Measurements from ENCODE around the gene DNAAF5. TPM values are rescaled to one million over a fixed set of nuclear protein-coding genes. Genes with fewer than 3 reads are reported as not detected.

The DNAAF5 gene
- total and polyA plus RNA-seq, 7 experiments from 2014 or later = 4.0 to 25.7 (median 13.4) TPM

GRCh38 chr7:779480-779879 is 53.0 kb downstream of the DNAAF5 start:
- Histone ChIP-seq H3K27me3 (ENCODE audit: control insufficient read depth in 2 of 2, insufficient read depth in 2 of 2, low read length in 2 of 2) (no peaks in the 10 kb centered on the region), H3K27ac (ENCODE audit: low read depth, low read length) (no peak overlapping the region), H3K9me3 (ENCODE audit: control insufficient read depth in 2 of 3, low read length in 3 of 3) (no peaks in the 10 kb centered on the region), H3K4me1 (ENCODE audit: control insufficient read depth in 2 of 2, insufficient read depth in 2 of 2, low read length in 2 of 2) (no peaks in the 10 kb centered on the region), H3K4me3 (ENCODE audit: low read length) (no peak overlapping the region), H3K36me3 (ENCODE audit: control insufficient read depth in 2 of 3, insufficient read depth in 3 of 3, low read length in 3 of 3) (peaks cover 0 to 59% (median 5%) of the 10 kb centered on the region in 3 experiments)
- ChIA-PET CTCF (no interaction called here), POLR2A (interaction anchor here (0.6 kb wide), 1 partner anchor 10 kb away, joined by 4 read pairs; no protein-coding TSS in a partner anchor)
- Mint-ChIP-seq H3K9me3 (no peaks in the 10 kb centered on the region), H3K4me3 (no peak overlapping the region), H3K36me3 (peaks cover 0 to 42% (median 13%) of the 10 kb centered on the region in 5 donors), H3K27ac (no peak overlapping the region), H3K27me3 (no peaks in the 10 kb centered on the region), H3K4me1 (no peaks in the 10 kb centered on the region)
- ATAC-seq (no peak), DNase-seq (no peak)
- intact Hi-C loops (cut with micrococcal nuclease) = no loop called here

GRCh38 chr7:780081-780480 is 53.6 kb downstream of the DNAAF5 start:
- Mint-ChIP-seq H3K27me3 (no peaks in the 10 kb centered on the region), H3K4me3 (no peak overlapping the region), H3K27ac (peak overlapping the region in 1 of 9 donors; percentile 31), H3K36me3 (peaks cover 0 to 48% (median 15%) of the 10 kb centered on the region in 5 donors), H3K4me1 (peaks cover 0 to 2% (median 0%) of the 10 kb centered on the region in 7 donors), H3K9me3 (no peaks in the 10 kb centered on the region)
- Histone ChIP-seq H3K27ac (ENCODE audit: low read depth, low read length) (no peak overlapping the region), H3K4me3 (ENCODE audit: low read length) (no peak overlapping the region), H3K4me1 (ENCODE audit: control insufficient read depth in 2 of 2, insufficient read depth in 2 of 2, low read length in 2 of 2) (no peaks in the 10 kb centered on the region), H3K36me3 (ENCODE audit: control insufficient read depth in 2 of 3, insufficient read depth in 3 of 3, low read length in 3 of 3) (peaks cover 0 to 58% (median 4%) of the 10 kb centered on the region in 3 experiments), H3K9me3 (ENCODE audit: control insufficient read depth in 2 of 3, low read length in 3 of 3) (no peaks in the 10 kb centered on the region), H3K27me3 (ENCODE audit: control insufficient read depth in 2 of 2, insufficient read depth in 2 of 2, low read length in 2 of 2) (no peaks in the 10 kb centered on the region)
- intact Hi-C loops (cut with micrococcal nuclease) = no loop called here
- POLR2A ChIA-PET = interaction anchor here (0.6 kb wide), 1 partner anchor 9 kb away, joined by 4 read pairs; no protein-coding TSS in a partner anchor
- ATAC-seq (no peak), DNase-seq (no peak)
- CTCF ChIA-PET = no interaction called here

- H3K27ac Mint-ChIP-seq = no peak overlapping the region
- ChIA-PET CTCF (no interaction called here), POLR2A (no interaction called here)
These were observed 54.0 kb downstream of the DNAAF5 start for GRCh38 chr7:780516-780915.

GRCh38 chr7:781186-781849 is 54.8 kb downstream of the DNAAF5 start:
- H3K36me3 ChIP-seq (ENCODE audit: control insufficient read depth in 2 of 3, insufficient read depth in 3 of 3, low read length in 3 of 3) = peaks cover 0 to 60% (median 0%) of the 10 kb centered on the region in 3 experiments
- H3K9me3 Mint-ChIP-seq = no peaks in the 10 kb centered on the region
- CTCF ChIA-PET = interaction anchor here (0.6 kb wide), 1 partner anchor 10 kb away, joined by 3 read pairs; no protein-coding TSS in a partner anchor

More at GRCh38 chr7:780516-780915, 54.0 kb downstream of the DNAAF5 start:
- ATAC-seq (no peak), DNase-seq (no peak)
- Histone ChIP-seq H3K27ac (ENCODE audit: low read depth, low read length) (no peak overlapping the region), H3K4me1 (ENCODE audit: control insufficient read depth in 2 of 2, insufficient read depth in 2 of 2, low read length in 2 of 2) (no peaks in the 10 kb centered on the region), H3K9me3 (ENCODE audit: control insufficient read depth in 2 of 3, low read length in 3 of 3) (no peaks in the 10 kb centered on the region), H3K36me3 (ENCODE audit: control insufficient read depth in 2 of 3, insufficient read depth in 3 of 3, low read length in 3 of 3) (peaks cover 0 to 57% (median 0%) of the 10 kb centered on the region in 3 experiments), H3K27me3 (ENCODE audit: control insufficient read depth in 2 of 2, insufficient read depth in 2 of 2, low read length in 2 of 2) (no peaks in the 10 kb centered on the region), H3K4me3 (ENCODE audit: low read length) (no peak overlapping the region)
- Mint-ChIP-seq H3K4me1 (peaks cover 0 to 2% (median 0%) of the 10 kb centered on the region in 7 donors), H3K4me3 (no peak overlapping the region), H3K27me3 (no peaks in the 10 kb centered on the region), H3K36me3 (peaks cover 0 to 48% (median 14%) of the 10 kb centered on the region in 5 donors), H3K9me3 (no peaks in the 10 kb centered on the region)
- intact Hi-C loops (cut with micrococcal nuclease) = no loop called here

GRCh38 chr7:781936-782529 is 55.5 kb downstream of the DNAAF5 start:
- H3K27me3 Mint-ChIP-seq = no peaks in the 10 kb centered on the region
- no peak overlapping the region for H3K27ac ChIP-seq (ENCODE audit: low read depth, low read length)
- H3K36me3 ChIP-seq (ENCODE audit: control insufficient read depth in 2 of 3, insufficient read depth in 3 of 3, low read length in 3 of 3) = peaks cover 0 to 60% (median 0%) of the 10 kb centered on the region in 3 experiments
- H3K36me3 Mint-ChIP-seq = peaks cover 0 to 43% (median 9%) of the 10 kb centered on the region in 5 donors
- no peaks in the 10 kb centered on the region for H3K9me3 ChIP-seq (ENCODE audit: control insufficient read depth in 2 of 3, low read length in 3 of 3)
- H3K4me1 ChIP-seq (ENCODE audit: control insufficient read depth in 2 of 2, insufficient read depth in 2 of 2, low read length in 2 of 2) = no peaks in the 10 kb centered on the region
- ChIA-PET POLR2A (no interaction called here), CTCF (interaction anchor here (0.6 kb wide), 1 partner anchor 9 kb away, joined by 3 read pairs; no protein-coding TSS in a partner anchor)
- H3K4me3 Mint-ChIP-seq = no peak overlapping the region
- intact Hi-C loops (cut with micrococcal nuclease) = no loop called here
- no peak overlapping the region for H3K4me3 ChIP-seq (ENCODE audit: low read length)
- peaks cover 0 to 2% (median 0%) of the 10 kb centered on the region in 7 donors for H3K4me1 Mint-ChIP-seq
- no peaks in the 10 kb centered on the region for H3K27me3 ChIP-seq (ENCODE audit: control insufficient read depth in 2 of 2, insufficient read depth in 2 of 2, low read length in 2 of 2)
- DNase-seq (no peak), ATAC-seq (no peak)
- H3K27ac Mint-ChIP-seq = peak overlapping the region in 1 of 9 donors; percentile 41
- no peaks in the 10 kb centered on the region for H3K9me3 Mint-ChIP-seq

More at GRCh38 chr7:781186-781849, 54.8 kb downstream of the DNAAF5 start:
- peak overlapping the region in 1 of 9 donors; percentile 82 for H3K27ac Mint-ChIP-seq
- peaks cover 0 to 44% (median 11%) of the 10 kb centered on the region in 5 donors for H3K36me3 Mint-ChIP-seq
- Histone ChIP-seq H3K27ac (ENCODE audit: low read depth, low read length) (no peak overlapping the region), H3K4me1 (ENCODE audit: control insufficient read depth in 2 of 2, insufficient read depth in 2 of 2, low read length in 2 of 2) (no peaks in the 10 kb centered on the region), H3K4me3 (ENCODE audit: low read length) (no peak overlapping the region), H3K27me3 (ENCODE audit: control insufficient read depth in 2 of 2, insufficient read depth in 2 of 2, low read length in 2 of 2) (no peaks in the 10 kb centered on the region), H3K9me3 (ENCODE audit: control insufficient read depth in 2 of 3, low read length in 3 of 3) (no peaks in the 10 kb centered on the region)
- intact Hi-C loops (cut with micrococcal nuclease) = no loop called here
- DNase-seq (no peak), ATAC-seq (no peak)
- H3K4me1 Mint-ChIP-seq = peaks cover 0 to 2% (median 0%) of the 10 kb centered on the region in 7 donors
- no peak overlapping the region for H3K4me3 Mint-ChIP-seq
- POLR2A ChIA-PET = interaction anchor here (0.6 kb wide), 1 partner anchor 51 kb away, joined by 3 read pairs; the partner anchor contains the start of gene SUN1
- H3K27me3 Mint-ChIP-seq = no peaks in the 10 kb centered on the region

- DNase-seq = no peak
- Mint-ChIP-seq H3K27me3 (no peaks in the 10 kb centered on the region), H3K36me3 (peaks cover 0 to 40% (median 6%) of the 10 kb centered on the region in 5 donors), H3K4me1 (peaks cover 0 to 2% (median 0%) of the 10 kb centered on the region in 7 donors), H3K4me3 (no peak overlapping the region), H3K9me3 (no peaks in the 10 kb centered on the region), H3K27ac (no peak overlapping the region)
- Histone ChIP-seq H3K27me3 (ENCODE audit: control insufficient read depth in 2 of 2, insufficient read depth in 2 of 2, low read length in 2 of 2) (no peaks in the 10 kb centered on the region), H3K9me3 (ENCODE audit: control insufficient read depth in 2 of 3, low read length in 3 of 3) (no peaks in the 10 kb centered on the region), H3K4me1 (ENCODE audit: control insufficient read depth in 2 of 2, insufficient read depth in 2 of 2, low read length in 2 of 2) (no peaks in the 10 kb centered on the region), H3K4me3 (ENCODE audit: low read length) (no peak overlapping the region), H3K36me3 (ENCODE audit: control insufficient read depth in 2 of 3, insufficient read depth in 3 of 3, low read length in 3 of 3) (peaks cover 0 to 58% (median 0%) of the 10 kb centered on the region in 3 experiments), H3K27ac (ENCODE audit: low read depth, low read length) (no peak overlapping the region)
- POLR2A ChIA-PET = interaction anchor here (0.5 kb wide), 1 partner anchor 402 kb away, joined by 3 read pairs; no protein-coding TSS in a partner anchor
- intact Hi-C loops (cut with micrococcal nuclease) = no loop called here
- CTCF ChIA-PET = interaction anchor here (2.2 kb wide), 1 partner anchor 89 kb away, joined by 13 read pairs; no protein-coding TSS in a partner anchor
- no peak for ATAC-seq
These were observed 56.4 kb downstream of the DNAAF5 start for GRCh38 chr7:782718-783449.
